Body of pancreas (tissue), 4 donors: Measurements from ENCODE around the gene HTRA2.

ENCODE experiments used
- POLR2A ChIP-seq, 3 donors: fragments of 450-650 bp; IDR thresholded peaks; one replicate each; pipeline ENCODE4 v1.6.1; 2016; ENCODE audit warnings: antibody characterized with exemption in 3 of 3, mild to moderate bottlenecking in 2 of 3
- TF ChIP-seq, protein P1 (sequence below), 7 experiments: fragments of 450-650 bp in 4 of 7; fragments of 200-600 bp in 3 of 7; sonication (generic) in 3 of 7; IDR thresholded peaks; one replicate each; pipeline ENCODE4 v1.5.1; 2016 to 2019; ENCODE audit warnings: antibody characterized with exemption in 7 of 7

GRCh38 chr2:74569686-74570085, 40.0 kb downstream of the HTRA2 start:
- TF ChIP-seq, protein P1, sequence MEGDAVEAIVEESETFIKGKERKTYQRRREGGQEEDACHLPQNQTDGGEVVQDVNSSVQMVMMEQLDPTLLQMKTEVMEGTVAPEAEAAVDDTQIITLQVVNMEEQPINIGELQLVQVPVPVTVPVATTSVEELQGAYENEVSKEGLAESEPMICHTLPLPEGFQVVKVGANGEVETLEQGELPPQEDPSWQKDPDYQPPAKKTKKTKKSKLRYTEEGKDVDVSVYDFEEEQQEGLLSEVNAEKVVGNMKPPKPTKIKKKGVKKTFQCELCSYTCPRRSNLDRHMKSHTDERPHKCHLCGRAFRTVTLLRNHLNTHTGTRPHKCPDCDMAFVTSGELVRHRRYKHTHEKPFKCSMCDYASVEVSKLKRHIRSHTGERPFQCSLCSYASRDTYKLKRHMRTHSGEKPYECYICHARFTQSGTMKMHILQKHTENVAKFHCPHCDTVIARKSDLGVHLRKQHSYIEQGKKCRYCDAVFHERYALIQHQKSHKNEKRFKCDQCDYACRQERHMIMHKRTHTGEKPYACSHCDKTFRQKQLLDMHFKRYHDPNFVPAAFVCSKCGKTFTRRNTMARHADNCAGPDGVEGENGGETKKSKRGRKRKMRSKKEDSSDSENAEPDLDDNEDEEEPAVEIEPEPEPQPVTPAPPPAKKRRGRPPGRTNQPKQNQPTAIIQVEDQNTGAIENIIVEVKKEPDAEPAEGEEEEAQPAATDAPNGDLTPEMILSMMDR (IDR thresholded peaks at IDR 0.05): no peak
- no peak for TF ChIP-seq POLR2A (IDR thresholded peaks at IDR 0.05)
